Prostate gland (tissue), 2 donors: ENCODE measurements around the gene POLL. TPM values are rescaled to one million over a fixed set of nuclear protein-coding genes. Genes with fewer than 3 reads are reported as not detected.

Experiments
- DNase-seq: peaks from one replicate; pipeline ENCODE4 v3.0.0-alpha.2; 2019; ENCODE audit warnings: low spot score
- H3K27ac ChIP-seq, 2 donors: fragments of 200-600 bp; sonication (generic); 2 replicates each; pipeline ENCODE4 v1.5.1; 2017 to 2019
- H3K27me3 ChIP-seq: fragments of 200-600 bp; sonication (generic); replicated peaks from 2 replicates; pipeline ENCODE4 v1.5.1; 2019; ENCODE audit not compliant: insufficient read depth
- H3K36me3 ChIP-seq, 2 donors: fragments of 200-600 bp; sonication (generic); 1 replicate in 1 of 2; 2 replicates in 1 of 2; pipeline versions ENCODE4 v1.5.1 to v1.8.1; 2017 to 2019
- H3K4me1 ChIP-seq: fragments of 200-600 bp; sonication (generic); replicated peaks from 2 replicates; pipeline ENCODE4 v1.5.1; 2019
- H3K4me3 ChIP-seq, 2 donors: fragments of 200-600 bp; sonication (generic); 2 replicates each; pipeline ENCODE4 v1.5.1; 2017 to 2019
- H3K9me3 ChIP-seq: fragments of 200-600 bp; sonication (generic); 2 replicates; pipeline ENCODE4 v1.5.1; 2017
- CTCF ChIP-seq, 4 experiments: fragments of 200-600 bp in 2 of 4; fragments of 450-650 bp in 2 of 4; sonication (generic) in 2 of 4; IDR thresholded peaks; 1 replicate in 3 of 4; 2 replicates in 1 of 4; pipeline ENCODE4 v1.5.1; 2016 to 2019; ENCODE audit warnings: antibody characterized with exemption in 4 of 4, mild to moderate bottlenecking in 2 of 4, moderate library complexity in 2 of 4
- POLR2A ChIP-seq: fragments of 450-650 bp; IDR thresholded peaks from one replicate; pipeline ENCODE4 v1.6.1; 2016; ENCODE audit warnings: antibody characterized with exemption, mild to moderate bottlenecking
- POLR2AphosphoS5 ChIP-seq: sonication (generic); formaldehyde crosslinking; IDR thresholded peaks from one replicate; pipeline ENCODE4 v1.6.1; 2017; ENCODE audit warnings: antibody characterized with exemption
- whole genome bisulfite sequencing: methylation state at CpG from one replicate; pipeline ENCODE4 v1.1.5; 2018; 5-methylcytosine and 5-hydroxymethylcytosine counted together
- intact Hi-C: fragments of 100-400 bp; cut with DNase I; formaldehyde crosslinking; loops from one replicate; pipeline ENCODE4 v1.14.2; 2022
- total RNA-seq, 2 donors: library from RNA; depleted of rRNA; stranded (reverse); fragments of >200 nt; gene quantifications; one replicate each; pipeline ENCODE4 v1.1.0, GENCODE V29; 2016

Gene POLL
- total RNA-seq, 2 donors from 2014 or later: 23.2 to 44.7 TPM

- WGBS: 76% methylated on average over 16 of the region's 16 CpGs
- Histone ChIP-seq H3K9me3 (no peaks in the 10 kb centered on the region), H3K27ac (no peak overlapping the region), H3K4me3 (no peak overlapping the region), H3K4me1 (no peaks in the 10 kb centered on the region), H3K36me3 (peaks cover 0 to 11% of the 10 kb centered on the region in 2 donors), H3K27me3 (no peaks in the 10 kb centered on the region)
- intact Hi-C loops: no loop called here
- no peak for TF ChIP-seq POLR2AphosphoS5
- no peak for TF ChIP-seq POLR2A
- TF ChIP-seq CTCF (IDR thresholded peaks at IDR 0.05): no peak
- no peak for DNase-seq
These were observed 23.2 kb upstream of the POLL start for GRCh38 chr10:101611096-101611905.

- Histone ChIP-seq H3K36me3 (peaks cover 0 to 11% of the 10 kb centered on the region in 2 donors), H3K4me1 (no peaks in the 10 kb centered on the region), H3K27ac (no peak overlapping the region), H3K9me3 (no peaks in the 10 kb centered on the region), H3K4me3 (no peak overlapping the region), H3K27me3 (no peaks in the 10 kb centered on the region)
- TF ChIP-seq CTCF (IDR thresholded peaks at IDR 0.05) (no peak), POLR2A (no peak), POLR2AphosphoS5 (no peak)
- 74% methylated on average over 4 of the region's 4 CpGs for WGBS
- intact Hi-C loops: loop anchor here (10.0 kb wide), 1 partner anchor 85 kb away; the partner anchor contains the start of gene FBXW4
- DNase-seq: no peak
These were observed 21.4 kb upstream of the POLL start for GRCh38 chr10:101609481-101609880.

DNA sequence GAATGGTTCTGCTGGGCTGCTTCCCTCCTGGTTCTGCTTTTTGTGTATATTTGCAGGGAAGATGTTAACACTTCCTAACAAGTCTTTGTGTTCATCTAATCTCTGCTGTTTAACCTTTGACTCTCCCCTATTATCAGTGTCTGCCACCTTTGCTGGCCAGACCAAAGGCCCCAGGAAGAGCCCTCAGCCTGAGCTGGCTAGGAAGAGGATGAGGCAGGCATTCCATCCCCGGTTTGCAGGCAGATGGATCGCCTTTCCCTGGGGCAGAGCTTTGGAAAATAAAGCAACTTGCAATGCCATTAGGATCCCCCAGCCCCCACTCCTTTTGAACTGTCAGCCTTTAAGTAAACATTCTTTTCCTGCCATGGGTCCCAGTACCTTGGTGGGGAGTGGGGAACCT is 19.1 kb upstream of the POLL start:
- no peak for TF ChIP-seq CTCF (IDR thresholded peaks at IDR 0.05)
- no peak for TF ChIP-seq POLR2AphosphoS5
- TF ChIP-seq POLR2A: no peak
- H3K27ac ChIP-seq: no peak overlapping the region
- no peak for DNase-seq
- peaks cover 0 to 11% of the 10 kb centered on the region in 2 donors for H3K36me3 ChIP-seq
- H3K4me1 ChIP-seq: no peaks in the 10 kb centered on the region
- H3K27me3 ChIP-seq: no peaks in the 10 kb centered on the region
- H3K4me3 ChIP-seq: no peak overlapping the region
- H3K9me3 ChIP-seq: no peaks in the 10 kb centered on the region
- intact Hi-C loops: loop anchor here (10.0 kb wide), 1 partner anchor 88 kb away; the partner anchor contains the start of gene FBXW4
- 30% methylated on average over 2 of the region's 2 CpGs for WGBS

- DNase-seq: peak; percentile 48
- no peak overlapping the region for H3K27ac ChIP-seq
- H3K27me3 ChIP-seq: no peaks in the 10 kb centered on the region
- intact Hi-C loops: loop anchor here (5.0 to 10.0 kb wide), 2 partner anchors 92 to 179 kb away; partner anchors contain the start of genes FBXW4 and NPM3
- peak; percentile 54 to 76 (median 69) for TF ChIP-seq CTCF (IDR thresholded peaks at IDR 0.05)
- TF ChIP-seq POLR2A: no peak
- TF ChIP-seq POLR2AphosphoS5: no peak
- no peak overlapping the region for H3K4me3 ChIP-seq
- no peaks in the 10 kb centered on the region for H3K4me1 ChIP-seq
- WGBS: 55% methylated on average over 6 of the region's 6 CpGs
- no peaks in the 10 kb centered on the region for H3K9me3 ChIP-seq
- H3K36me3 ChIP-seq: no peaks in the 10 kb centered on the region
These were observed 14.8 kb upstream of the POLL start for GRCh38 chr10:101602761-101603398.
